ENCODE results near the gene DAAM1. TPM values are rescaled to one million over a fixed set of nuclear protein-coding genes. Genes with fewer than 3 reads are reported as not detected.

The DAAM1 gene
- polyA plus RNA-seq, 3 donors = 3.2 to 6.3 (median 4.4) TPM

DNA sequence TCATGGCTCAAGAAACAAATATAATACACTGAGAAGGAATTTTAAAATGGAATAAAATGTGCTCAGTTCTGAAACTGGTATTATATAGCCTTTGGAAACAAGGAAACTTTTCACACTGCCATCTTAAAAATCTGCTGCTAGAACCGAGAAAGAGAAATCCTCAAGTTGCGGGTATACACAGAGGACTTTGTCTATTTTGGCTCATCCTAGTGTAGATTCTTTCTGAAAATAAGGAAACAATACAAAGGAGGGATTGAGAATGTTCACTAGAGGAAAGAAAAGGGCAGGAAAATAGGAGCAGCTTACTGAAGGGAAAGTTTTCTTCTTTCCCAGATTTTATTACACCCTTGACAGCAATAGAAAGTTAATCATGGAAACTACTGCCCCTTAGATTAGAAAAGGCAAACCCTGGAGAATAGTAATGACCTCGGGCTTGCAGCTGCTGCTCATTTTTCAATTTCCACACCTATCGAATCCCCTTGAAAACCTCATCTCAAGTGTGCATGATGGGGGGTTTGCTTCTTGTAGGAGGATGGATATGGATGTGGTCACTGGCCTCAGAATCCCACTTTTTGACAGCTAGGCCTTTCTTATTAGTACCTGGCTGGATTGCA lies 104.6 kb downstream of the DAAM1 start:
- peaks cover 0 to 14% of the 10 kb centered on the region in 2 donors for H3K36me3 ChIP-seq (replicated peaks in 1 of 2; ENCODE audit: control insufficient read depth in 1 of 2, insufficient read depth in 2 of 2, low read length in 2 of 2)
- H3K9ac ChIP-seq (ENCODE audit: insufficient read depth, low read length, poor library complexity, severe bottlenecking) = no peak overlapping the region
- no peaks in the 10 kb centered on the region for H3K27me3 ChIP-seq (ENCODE audit: control insufficient read depth in 2 of 2, insufficient read depth in 2 of 2, low read length in 2 of 2)
- Mint-ChIP-seq H3K36me3 (peaks cover 18 to 20% of the 10 kb centered on the region in 2 donors), H3K9me3 (peaks cover 0 to 14% (median 6%) of the 10 kb centered on the region in 7 donors), H3K4me3 (no peak overlapping the region), H3K27me3 (ENCODE audit: low read depth in 3 of 3) (no peaks in the 10 kb centered on the region), H3K27ac (no peak overlapping the region), H3K4me1 (peaks cover 3% of the 10 kb centered on the region)
- intact Hi-C loops (cut with micrococcal nuclease) = no loop called here
- H3K9me3 ChIP-seq (replicated peaks in 1 of 2; ENCODE audit: control insufficient read depth in 1 of 2, insufficient read depth in 1 of 2, low read length in 2 of 2) = no peaks in the 10 kb centered on the region
- H4K20me1 ChIP-seq (ENCODE audit: insufficient read depth, low read length) = no peaks in the 10 kb centered on the region
- no peak overlapping the region for H3K4me2 ChIP-seq (replicated peaks; ENCODE audit: extremely low read depth, low read length, poor library complexity, severe bottlenecking)
- H2AFZ ChIP-seq (ENCODE audit: insufficient read depth, low read depth, low read length, poor library complexity, severe bottlenecking) = no peak overlapping the region
- H3K4me3 ChIP-seq (replicated peaks in 1 of 3; ENCODE audit: low read depth in 2 of 3, low read length in 3 of 3) = no peak overlapping the region
- TF ChIP-seq, protein P1, sequence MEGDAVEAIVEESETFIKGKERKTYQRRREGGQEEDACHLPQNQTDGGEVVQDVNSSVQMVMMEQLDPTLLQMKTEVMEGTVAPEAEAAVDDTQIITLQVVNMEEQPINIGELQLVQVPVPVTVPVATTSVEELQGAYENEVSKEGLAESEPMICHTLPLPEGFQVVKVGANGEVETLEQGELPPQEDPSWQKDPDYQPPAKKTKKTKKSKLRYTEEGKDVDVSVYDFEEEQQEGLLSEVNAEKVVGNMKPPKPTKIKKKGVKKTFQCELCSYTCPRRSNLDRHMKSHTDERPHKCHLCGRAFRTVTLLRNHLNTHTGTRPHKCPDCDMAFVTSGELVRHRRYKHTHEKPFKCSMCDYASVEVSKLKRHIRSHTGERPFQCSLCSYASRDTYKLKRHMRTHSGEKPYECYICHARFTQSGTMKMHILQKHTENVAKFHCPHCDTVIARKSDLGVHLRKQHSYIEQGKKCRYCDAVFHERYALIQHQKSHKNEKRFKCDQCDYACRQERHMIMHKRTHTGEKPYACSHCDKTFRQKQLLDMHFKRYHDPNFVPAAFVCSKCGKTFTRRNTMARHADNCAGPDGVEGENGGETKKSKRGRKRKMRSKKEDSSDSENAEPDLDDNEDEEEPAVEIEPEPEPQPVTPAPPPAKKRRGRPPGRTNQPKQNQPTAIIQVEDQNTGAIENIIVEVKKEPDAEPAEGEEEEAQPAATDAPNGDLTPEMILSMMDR (IDR thresholded peaks at IDR 0.05) = no peak
- no peaks in the 10 kb centered on the region for H3K79me2 ChIP-seq (ENCODE audit: insufficient read depth, low read length)
- no peaks in the 10 kb centered on the region for H3K4me1 ChIP-seq (ENCODE audit: control insufficient read depth in 1 of 2, insufficient read depth in 2 of 2, low read length in 2 of 2)
- no CpG with 5 or more reads among the region's 4 CpGs for WGBS (ENCODE audit: insufficient coverage)
- H3K27ac ChIP-seq (ENCODE audit: low read depth in 1 of 2, low read length in 2 of 2) = no peak overlapping the region
- DNase-seq = no peak

DNA sequence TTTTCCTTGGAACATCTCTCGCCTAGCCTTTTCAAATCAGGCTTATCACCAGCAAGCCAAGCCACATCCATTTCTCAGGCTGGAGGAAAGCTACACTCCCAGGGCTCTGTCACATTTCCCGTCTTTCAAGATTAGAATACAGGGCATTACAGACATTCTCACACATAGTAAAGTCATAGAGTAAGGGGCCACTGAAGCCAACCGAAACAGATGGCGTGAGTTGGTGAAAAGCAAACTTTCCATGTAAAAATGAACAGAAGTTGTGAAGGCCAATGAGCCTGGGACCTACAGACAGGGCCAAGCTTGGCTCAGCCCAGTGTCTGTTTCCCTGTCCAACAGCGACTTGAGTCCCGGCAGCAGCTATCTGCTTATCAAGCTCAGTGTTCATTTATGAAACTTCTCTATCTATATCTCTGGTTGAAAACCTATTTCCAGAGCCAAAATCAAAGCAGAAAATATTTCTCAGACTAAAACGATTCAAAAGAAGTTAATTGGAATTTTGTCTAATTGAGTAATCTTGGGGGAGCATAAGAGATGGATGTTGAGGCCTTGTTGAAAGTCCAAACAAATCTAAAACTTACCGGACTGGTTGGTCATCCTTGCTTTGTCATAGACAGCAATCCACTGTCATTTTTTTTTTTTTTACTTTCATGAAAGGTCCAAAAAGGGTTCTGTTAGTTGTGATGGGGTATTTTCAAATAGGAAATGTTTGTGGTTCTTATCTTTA lies 105.6 kb downstream of the DAAM1 start:
- H3K4me1 ChIP-seq (ENCODE audit: control insufficient read depth in 1 of 2, insufficient read depth in 2 of 2, low read length in 2 of 2) = no peaks in the 10 kb centered on the region
- no peak overlapping the region for H2AFZ ChIP-seq (ENCODE audit: insufficient read depth, low read depth, low read length, poor library complexity, severe bottlenecking)
- H3K27ac ChIP-seq (ENCODE audit: low read depth in 1 of 2, low read length in 2 of 2) = no peak overlapping the region
- TF ChIP-seq, protein P1 (IDR thresholded peaks at IDR 0.05) = no peak
- H3K27me3 ChIP-seq (ENCODE audit: control insufficient read depth in 2 of 2, insufficient read depth in 2 of 2, low read length in 2 of 2) = no peaks in the 10 kb centered on the region
- 100% methylated on average over 4 of the region's 8 CpGs for whole genome bisulfite sequencing (ENCODE audit: insufficient coverage)
- H3K4me3 ChIP-seq (replicated peaks in 1 of 3; ENCODE audit: low read depth in 2 of 3, low read length in 3 of 3) = no peak overlapping the region
- H3K9me3 Mint-ChIP-seq = peaks cover 0 to 5% (median 0%) of the 10 kb centered on the region in 7 donors
- intact Hi-C loops (cut with micrococcal nuclease) = no loop called here
- H3K27me3 Mint-ChIP-seq (ENCODE audit: low read depth in 3 of 3) = peaks cover 0 to 1% (median 0%) of the 10 kb centered on the region in 3 donors
- H3K79me2 ChIP-seq (ENCODE audit: insufficient read depth, low read length) = no peaks in the 10 kb centered on the region
- H3K4me1 Mint-ChIP-seq = no peaks in the 10 kb centered on the region
- no peak overlapping the region for H3K4me2 ChIP-seq (replicated peaks; ENCODE audit: extremely low read depth, low read length, poor library complexity, severe bottlenecking)
- peaks cover 0 to 14% of the 10 kb centered on the region in 2 donors for H3K36me3 ChIP-seq (replicated peaks in 1 of 2; ENCODE audit: control insufficient read depth in 1 of 2, insufficient read depth in 2 of 2, low read length in 2 of 2)
- peaks cover 18 to 20% of the 10 kb centered on the region in 2 donors for H3K36me3 Mint-ChIP-seq
- no peak overlapping the region for H3K9ac ChIP-seq (ENCODE audit: insufficient read depth, low read length, poor library complexity, severe bottlenecking)
- no peaks in the 10 kb centered on the region for H4K20me1 ChIP-seq (ENCODE audit: insufficient read depth, low read length)
- no peak overlapping the region for H3K4me3 Mint-ChIP-seq
- no peak for DNase-seq
- no peak overlapping the region for H3K27ac Mint-ChIP-seq
- no peaks in the 10 kb centered on the region for H3K9me3 ChIP-seq (replicated peaks in 1 of 2; ENCODE audit: control insufficient read depth in 1 of 2, insufficient read depth in 1 of 2, low read length in 2 of 2)
